Endometrial microvascular endothelial cells (primary cell): ENCODE data around the gene SLC4A8. TPM values are rescaled to one million over a fixed set of nuclear protein-coding genes. Genes with fewer than 3 reads are reported as not detected.

Experiments used
- in situ Hi-C: cut with HindIII; loops from 2 replicates; pipeline ENCODE4 v1.10.0; 2017; ENCODE audit warnings: low sequenced_read_pairs, low pct_unique_long_range_greater_than_20kb; ENCODE audit errors: inconsistent ontology term
- total RNA-seq: library from RNA; depleted of rRNA; stranded (reverse); fragments of >200 nt; gene quantifications from one replicate; pipeline ENCODE4 v1.2.3, GENCODE V29; 2015; ENCODE audit errors: inconsistent ontology term

SLC4A8 gene
- total RNA-seq, 1 donor from 2014 or later, result 5.2 TPM

- in situ Hi-C loops, result no loop called here
Measured at GRCh38 chr12:51536159-51536558, 111.5 kb downstream of the SLC4A8 start.

- in situ Hi-C loops, result no loop called here
Measured at GRCh38 chr12:51538149-51538548, 113.5 kb downstream of the SLC4A8 start.

GRCh38 chr12:51538599-51538998 is 114.0 kb downstream of the SLC4A8 start:
- in situ Hi-C loops, result no loop called here

GRCh38 chr12:51540996-51541395 is 116.4 kb downstream of the SLC4A8 start:
- in situ Hi-C loops, result no loop called here

GRCh38 chr12:51546097-51546496 is 121.5 kb downstream of the SLC4A8 start:
- in situ Hi-C loops, result no loop called here

- in situ Hi-C loops, result no loop called here
Measured at GRCh38 chr12:51547606-51548005, 123.0 kb downstream of the SLC4A8 start.

GRCh38 chr12:51548241-51548640 is 123.6 kb downstream of the SLC4A8 start:
- in situ Hi-C loops, result no loop called here

- in situ Hi-C loops, result no loop called here
Measured at GRCh38 chr12:51549637-51550036, 125.0 kb downstream of the SLC4A8 start.

Other genes starting within 250 kb of the SLC4A8 start
- gene POU6F1, start 206.8 kb upstream of the SLC4A8 start, total RNA-seq, result 2.0 TPM
- 252 TPM for gene DAZAP2, start 186.0 kb upstream of the SLC4A8 start, total RNA-seq
- gene SMAGP, start 154.4 kb upstream of the SLC4A8 start, total RNA-seq, result 52.5 TPM
- not detected for gene BIN2, start 100.7 kb upstream of the SLC4A8 start, total RNA-seq
- not detected for gene CELA1, start 78.2 kb upstream of the SLC4A8 start, total RNA-seq
- 242 TPM for gene GALNT6, start 33.4 kb upstream of the SLC4A8 start, total RNA-seq
- gene SCN8A, start 166.4 kb downstream of the SLC4A8 start, total RNA-seq, result 0.09 TPM